Muscle layer of colon (tissue), 2 donors: Measurements from ENCODE around the gene GNAI2.

Experiments
- H3K27ac ChIP-seq: one replicate; pipeline ENCODE4 v1.7.0; 2013; ENCODE audit warnings: low read depth, mild to moderate bottlenecking, low read length, moderate library complexity
- H3K27me3 ChIP-seq, 2 donors: one replicate each; pipeline ENCODE4 v1.7.0; 2013; ENCODE audit warnings: low read length in 2 of 2, mild to moderate bottlenecking in 2 of 2; ENCODE audit not compliant: insufficient read depth in 2 of 2, control insufficient read depth in 1 of 2
- H3K36me3 ChIP-seq: one replicate; pipeline ENCODE4 v1.7.0; 2013; ENCODE audit warnings: mild to moderate bottlenecking, low read length; ENCODE audit not compliant: insufficient read depth
- H3K4me1 ChIP-seq: one replicate; pipeline ENCODE4 v1.7.0; 2013; ENCODE audit warnings: mild to moderate bottlenecking, low read length; ENCODE audit not compliant: insufficient read depth
- H3K4me3 ChIP-seq, 2 donors: one replicate each; pipeline ENCODE4 v1.7.0; 2013; ENCODE audit warnings: low read length in 2 of 2, low read depth in 1 of 2, mild to moderate bottlenecking in 1 of 2, moderate library complexity in 1 of 2
- H3K9ac ChIP-seq: one replicate; pipeline ENCODE4 v1.7.0; 2013; ENCODE audit warnings: low read length
- H3K9me3 ChIP-seq: one replicate; pipeline ENCODE4 v1.7.0; 2013; ENCODE audit warnings: mild to moderate bottlenecking, low read length
- donor health status: abdominal sarcoma.
- donor health status: Adenocarcinoma of cecum.

GNAI2 gene

DNA sequence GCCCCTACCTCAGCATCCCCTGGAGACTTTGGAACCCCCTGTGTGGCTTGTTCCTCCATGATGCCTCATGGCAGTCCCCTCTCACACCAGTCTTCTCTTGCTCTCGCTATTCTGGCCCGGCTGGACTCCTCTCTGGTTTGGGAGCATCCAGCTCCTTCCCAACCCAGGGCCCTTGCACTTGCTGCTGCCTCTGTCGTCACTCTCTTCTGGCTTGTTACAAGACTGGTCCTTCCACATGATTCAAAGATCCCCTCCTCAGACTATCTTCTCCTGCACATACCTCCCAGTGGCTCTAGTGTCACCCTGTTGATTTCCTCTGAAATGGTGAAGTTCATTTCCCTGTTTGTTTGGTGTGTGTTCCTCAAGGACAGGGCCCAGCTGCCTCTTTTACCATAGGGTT lies 6.5 kb upstream of the GNAI2 start:
- Histone ChIP-seq H3K4me1 (peaks cover 16% of the 10 kb centered on the region), H3K9me3 (no peaks in the 10 kb centered on the region), H3K27ac (no peak overlapping the region), H3K36me3 (no peaks in the 10 kb centered on the region), H3K4me3 (no peak overlapping the region), H3K27me3 (no peaks in the 10 kb centered on the region), H3K9ac (no peak overlapping the region)

GRCh38 chr3:50230104-50230793 lies 5.8 kb upstream of the GNAI2 start:
- no peak overlapping the region for H3K27ac ChIP-seq
- H3K4me3 ChIP-seq: no peak overlapping the region
- no peaks in the 10 kb centered on the region for H3K9me3 ChIP-seq
- H3K27me3 ChIP-seq: no peaks in the 10 kb centered on the region
- no peak overlapping the region for H3K9ac ChIP-seq
- no peaks in the 10 kb centered on the region for H3K36me3 ChIP-seq
- H3K4me1 ChIP-seq: peaks cover 23% of the 10 kb centered on the region

GRCh38 chr3:50230794-50231125 lies 5.2 kb upstream of the GNAI2 start:
- H3K9ac ChIP-seq: no peak overlapping the region
- H3K4me3 ChIP-seq: no peak overlapping the region
- H3K9me3 ChIP-seq: no peaks in the 10 kb centered on the region
- H3K4me1 ChIP-seq: peaks cover 24% of the 10 kb centered on the region
- H3K27ac ChIP-seq: no peak overlapping the region
- no peaks in the 10 kb centered on the region for H3K36me3 ChIP-seq
- no peaks in the 10 kb centered on the region for H3K27me3 ChIP-seq

DNA sequence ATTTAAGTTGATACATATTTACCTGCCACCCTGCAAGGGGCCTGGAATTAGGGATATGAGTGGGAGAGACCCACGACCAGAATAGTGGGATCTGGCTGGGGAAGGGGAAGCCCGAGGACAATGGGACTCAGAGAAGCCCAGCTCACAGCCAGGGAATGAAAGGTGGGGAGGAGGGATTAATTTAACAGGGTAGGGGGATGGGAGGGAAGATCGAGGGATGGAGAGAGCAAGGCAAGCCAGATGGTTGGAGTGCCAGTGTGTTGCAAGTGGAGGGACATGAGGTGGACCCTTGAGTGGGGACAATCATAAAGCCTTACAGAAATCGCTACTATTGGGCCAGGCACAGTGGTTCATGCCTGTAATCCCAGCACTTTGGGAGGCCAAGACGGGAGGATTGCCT lies 4.4 kb upstream of the GNAI2 start:
- Histone ChIP-seq H3K9me3 (no peaks in the 10 kb centered on the region), H3K4me3 (no peak overlapping the region), H3K4me1 (peaks cover 17% of the 10 kb centered on the region), H3K27ac (no peak overlapping the region), H3K36me3 (no peaks in the 10 kb centered on the region), H3K9ac (no peak overlapping the region), H3K27me3 (no peaks in the 10 kb centered on the region)

DNA sequence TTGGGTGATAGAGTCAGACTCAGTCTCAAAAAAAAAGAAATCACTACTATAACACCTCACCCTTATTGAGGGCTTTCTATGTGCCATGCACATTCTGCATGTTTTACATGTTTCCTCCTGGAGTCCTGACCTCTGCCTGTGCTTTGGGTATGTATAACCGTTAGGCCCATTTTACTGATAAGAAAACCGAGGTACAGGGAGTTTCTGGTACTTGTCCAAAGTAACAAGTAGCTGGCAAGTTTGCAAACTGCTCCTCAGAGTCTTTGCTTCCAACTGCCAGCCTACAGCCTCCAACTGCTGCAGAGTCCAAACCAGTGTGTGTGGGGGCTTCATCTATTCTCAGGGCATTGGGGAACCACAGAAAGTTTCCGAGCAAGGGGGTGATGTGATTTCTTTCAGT lies 3.7 kb upstream of the GNAI2 start:
- no peaks in the 10 kb centered on the region for H3K27me3 ChIP-seq
- no peaks in the 10 kb centered on the region for H3K36me3 ChIP-seq
- no peaks in the 10 kb centered on the region for H3K9me3 ChIP-seq
- H3K4me3 ChIP-seq: no peak overlapping the region
- H3K4me1 ChIP-seq: peaks cover 12% of the 10 kb centered on the region
- no peak overlapping the region for H3K27ac ChIP-seq
- H3K9ac ChIP-seq: no peak overlapping the region

DNA sequence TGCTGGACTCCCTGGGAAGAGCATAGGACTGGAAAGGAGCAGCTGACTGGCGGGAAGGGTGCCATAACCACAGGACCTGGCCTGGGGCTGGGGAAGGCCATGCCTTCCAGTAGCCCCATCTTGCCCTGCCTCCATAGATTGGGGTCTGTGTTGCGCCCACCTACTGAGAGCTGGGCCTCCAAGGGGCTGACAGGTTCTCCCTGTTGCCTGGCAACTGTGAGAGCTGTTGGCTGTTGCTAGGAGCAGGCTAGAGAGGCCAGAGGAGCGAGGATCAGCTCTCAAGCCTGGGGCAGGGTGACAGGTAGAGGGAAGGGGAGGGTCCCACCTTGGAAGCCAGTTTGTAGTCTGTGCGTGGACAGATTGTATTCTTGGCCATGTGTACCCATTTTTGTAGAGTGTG lies 2.8 kb upstream of the GNAI2 start:
- no peak overlapping the region for H3K9ac ChIP-seq
- H3K4me1 ChIP-seq: peaks cover 11% of the 10 kb centered on the region
- H3K27me3 ChIP-seq: no peaks in the 10 kb centered on the region
- H3K36me3 ChIP-seq: no peaks in the 10 kb centered on the region
- no peaks in the 10 kb centered on the region for H3K9me3 ChIP-seq
- H3K4me3 ChIP-seq: no peak overlapping the region
- no peak overlapping the region for H3K27ac ChIP-seq

DNA sequence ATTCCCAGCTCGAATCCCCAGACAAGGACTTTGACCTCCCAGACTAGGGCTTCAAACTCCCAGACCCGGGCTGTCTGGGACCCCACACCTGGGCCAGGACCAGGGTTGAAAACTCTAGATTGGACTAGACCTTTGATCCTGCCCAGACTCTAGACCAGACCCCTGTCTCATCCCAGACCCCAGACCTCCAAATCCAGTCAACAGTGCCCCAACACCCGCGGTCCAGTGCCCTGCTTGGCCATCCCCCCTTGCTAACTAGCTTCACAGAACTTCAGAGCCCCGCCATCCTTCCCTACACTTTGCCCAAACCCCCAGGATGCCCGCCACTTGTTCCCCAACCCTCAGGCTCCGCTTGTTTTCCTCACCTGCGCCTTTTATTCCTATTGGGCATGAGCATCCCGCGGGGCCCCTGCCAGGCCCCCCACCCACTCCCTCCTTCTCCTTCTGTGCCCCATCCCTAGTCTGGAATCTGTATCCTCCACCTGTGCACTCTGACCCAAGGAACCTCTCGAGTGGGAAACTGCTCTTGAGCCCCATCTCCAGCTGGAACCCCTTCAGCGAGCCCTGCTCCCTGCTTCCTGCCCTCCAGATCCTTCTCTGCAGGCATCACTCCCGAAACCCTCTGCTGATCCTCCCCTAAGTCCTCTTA lies 604 bp downstream of the GNAI2 start:
- H3K9ac ChIP-seq: peak overlapping the region; percentile 98
- H3K27ac ChIP-seq: peak overlapping the region; percentile 91
- peak overlapping the region; percentile 62 to 96 for H3K4me3 ChIP-seq
- H3K9me3 ChIP-seq: no peaks in the 10 kb centered on the region
- H3K36me3 ChIP-seq: peaks cover 4% of the 10 kb centered on the region
- H3K4me1 ChIP-seq: peaks cover 44% of the 10 kb centered on the region
- H3K27me3 ChIP-seq: no peaks in the 10 kb centered on the region

DNA sequence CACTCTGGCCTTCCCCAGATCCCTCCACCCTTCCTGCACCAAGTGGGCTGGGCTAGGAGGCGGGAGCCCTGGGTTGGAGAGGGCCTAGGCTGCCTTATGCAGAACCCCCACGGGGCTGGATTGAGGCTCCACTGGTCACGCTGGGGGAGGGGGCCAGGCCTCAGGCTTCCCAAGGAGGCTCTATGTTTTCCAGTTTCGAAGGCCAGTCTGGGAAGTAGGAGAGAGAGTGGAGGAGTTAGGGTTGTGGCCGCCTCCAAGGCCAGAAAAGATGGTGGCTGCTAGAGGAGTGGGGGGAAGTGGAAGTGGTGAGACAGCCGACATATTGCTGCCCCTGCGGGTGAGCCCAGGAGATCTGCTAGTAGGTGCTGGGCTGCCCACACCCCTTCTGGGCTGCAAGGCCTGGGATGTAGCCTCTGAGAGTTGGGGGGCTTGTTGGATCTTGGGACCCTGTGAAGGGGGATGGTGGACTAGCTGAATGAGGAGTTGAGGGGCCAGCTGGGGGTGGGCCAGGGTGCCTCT lies 1.2 kb downstream of the GNAI2 start:
- H3K4me1 ChIP-seq: peaks cover 50% of the 10 kb centered on the region

DNA sequence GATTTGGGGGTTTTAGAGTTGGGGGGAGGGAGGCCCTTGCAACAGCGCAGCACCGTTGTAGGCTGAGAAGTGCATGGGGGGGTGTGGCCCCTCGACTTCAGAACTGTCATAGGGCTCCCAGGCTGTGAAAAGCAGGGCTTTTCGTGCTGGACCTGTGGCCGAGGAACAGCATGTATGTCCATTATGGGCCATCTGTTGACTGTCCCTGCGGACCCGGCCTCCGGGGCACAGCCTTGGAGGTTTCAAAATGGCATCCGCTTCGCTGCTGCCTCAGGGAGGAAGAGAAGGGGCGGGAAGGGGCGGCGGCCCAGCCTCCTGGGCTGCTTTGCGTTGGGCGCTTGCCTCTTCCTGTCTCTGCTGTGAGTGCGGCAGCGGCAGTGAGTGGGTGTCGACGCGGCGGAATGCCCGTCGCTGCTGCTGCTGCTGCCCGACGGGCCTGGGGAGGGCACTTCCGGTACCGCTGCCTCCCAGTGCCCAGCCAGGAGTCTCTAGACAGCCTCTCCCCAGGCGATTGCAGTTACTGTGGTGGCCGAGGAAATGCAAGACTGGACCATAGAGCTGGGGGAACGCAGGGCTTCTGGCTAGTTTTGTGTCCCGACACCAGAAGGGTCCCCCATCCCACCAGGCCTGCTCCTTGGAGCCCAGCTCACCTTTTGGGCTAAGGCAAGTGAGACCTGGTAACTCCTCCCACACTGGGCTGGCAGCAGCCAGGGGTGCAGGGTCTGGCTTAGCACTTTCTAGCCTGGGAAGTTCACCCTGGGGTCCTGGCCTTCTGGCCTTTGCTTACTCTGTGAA lies 1.9 kb downstream of the GNAI2 start:
- Histone ChIP-seq H3K4me1 (peaks cover 57% of the 10 kb centered on the region), H3K9ac (peak overlapping the region; percentile 98), H3K36me3 (peaks cover 4% of the 10 kb centered on the region), H3K27me3 (no peaks in the 10 kb centered on the region), H3K4me3 (peak overlapping the region; percentile 62 to 96), H3K27ac (peak overlapping the region; percentile 91), H3K9me3 (no peaks in the 10 kb centered on the region)

More for the DNA sequence above, 1.2 kb downstream of the GNAI2 start:
- peak overlapping the region; percentile 91 for H3K27ac ChIP-seq
- H3K27me3 ChIP-seq: no peaks in the 10 kb centered on the region
- peaks cover 4% of the 10 kb centered on the region for H3K36me3 ChIP-seq
- H3K9me3 ChIP-seq: no peaks in the 10 kb centered on the region
- H3K4me3 ChIP-seq: peak overlapping the region; percentile 62 to 96
- H3K9ac ChIP-seq: peak overlapping the region; percentile 98

- Histone ChIP-seq H3K4me1 (peaks cover 64% of the 10 kb centered on the region), H3K9me3 (no peaks in the 10 kb centered on the region), H3K27ac (peak overlapping the region; percentile 91), H3K36me3 (peaks cover 4% of the 10 kb centered on the region), H3K4me3 (peak overlapping the region; percentile 62 to 96), H3K27me3 (no peaks in the 10 kb centered on the region), H3K9ac (peak overlapping the region; percentile 98)
Measured at GRCh38 chr3:50238549-50239026, 2.6 kb downstream of the GNAI2 start.

DNA sequence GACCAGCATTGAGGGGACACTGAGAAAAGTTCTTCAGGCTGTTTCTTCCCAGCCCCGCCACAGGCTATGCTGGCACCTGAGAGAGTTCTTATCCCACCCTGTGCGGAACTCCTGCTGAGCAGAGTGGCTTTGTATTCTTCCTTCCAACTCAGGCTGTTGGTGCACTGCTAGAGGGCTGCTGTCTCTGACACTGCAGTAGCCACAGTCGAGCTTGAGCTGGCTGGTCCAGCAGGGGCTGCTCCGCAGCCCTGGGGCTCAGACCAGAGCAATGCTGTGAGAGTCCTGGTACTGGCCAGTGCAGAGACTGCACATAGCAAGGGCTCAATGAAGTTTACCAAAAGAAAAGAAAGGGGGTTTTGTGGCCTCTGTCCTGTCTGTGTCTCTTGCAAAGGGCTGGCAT lies 3.6 kb downstream of the GNAI2 start:
- H3K27me3 ChIP-seq: no peaks in the 10 kb centered on the region
- peaks cover 4% of the 10 kb centered on the region for H3K36me3 ChIP-seq
- H3K27ac ChIP-seq: peak overlapping the region; percentile 91
- H3K4me3 ChIP-seq: peak overlapping the region in 1 of 2 donors; percentile 1
- no peaks in the 10 kb centered on the region for H3K9me3 ChIP-seq
- H3K9ac ChIP-seq: peak overlapping the region; percentile 32
- peaks cover 69% of the 10 kb centered on the region for H3K4me1 ChIP-seq
